GM23338 (cell line): Measurements from ENCODE around the gene RPL12. TPM values are rescaled to one million over a fixed set of nuclear protein-coding genes. Genes with fewer than 3 reads are reported as not detected.

Experiments used
- ATAC-seq: fragments of 200-7000 bp; cut with Tn5 transposase; 3 replicates; pipeline ENCODE4 v1.9.1; 2020
- DNase-seq: peaks from one replicate; pipeline ENCODE4 v3.0.0-alpha.2; 2015; ENCODE audit warnings: low spot score
- H2AFZ ChIP-seq: fragments of 200-600 bp; sonication (generic); 2 replicates; pipeline ENCODE4 v1.8.0; 2016; ENCODE audit warnings: antibody characterized with exemption, mild to moderate bottlenecking, moderate library complexity
- H3F3A ChIP-seq: fragments of 200-600 bp; sonication (generic); replicated peaks from 2 replicates; pipeline ENCODE4 v1.8.0; 2017; ENCODE audit warnings: antibody characterized with exemption, mixed run types, low read depth
- H3K27ac ChIP-seq: fragments of 200-600 bp; sonication (generic); 2 replicates; pipeline ENCODE4 v1.6.1; 2016; ENCODE audit warnings: low read depth
- H3K27me3 ChIP-seq: fragments of 200-600 bp; sonication (generic); 2 replicates; pipeline ENCODE4 v1.8.0; 2016; ENCODE audit warnings: mild to moderate bottlenecking, mixed run types, moderate library complexity; ENCODE audit not compliant: insufficient read depth
- H3K36me3 ChIP-seq: fragments of 200-600 bp; sonication (generic); 2 replicates; pipeline ENCODE4 v1.8.0; 2016; ENCODE audit warnings: mild to moderate bottlenecking; ENCODE audit not compliant: insufficient read depth
- H3K4me1 ChIP-seq: fragments of 200-600 bp; sonication (generic); 2 replicates; pipeline ENCODE4 v1.8.0; 2016; ENCODE audit warnings: mild to moderate bottlenecking, moderate library complexity; ENCODE audit not compliant: insufficient read depth
- H3K4me2 ChIP-seq: fragments of 200-600 bp; sonication (generic); 2 replicates; pipeline ENCODE4 v1.7.1; 2017; ENCODE audit warnings: mixed run types
- H3K4me3 ChIP-seq: fragments of 200-600 bp; sonication (generic); 2 replicates; pipeline ENCODE4 v1.6.1; 2016; ENCODE audit warnings: mixed run types
- H3K79me2 ChIP-seq: fragments of 200-600 bp; sonication (generic); replicated peaks from 2 replicates; pipeline ENCODE4 v1.8.0; 2017; ENCODE audit warnings: mild to moderate bottlenecking; ENCODE audit not compliant: insufficient read depth
- H3K9me2 ChIP-seq: fragments of 200-600 bp; sonication (generic); 2 replicates; pipeline ENCODE4 v1.8.0; 2017; ENCODE audit not compliant: insufficient read depth
- H4K20me1 ChIP-seq: fragments of 200-600 bp; sonication (generic); replicated peaks from 2 replicates; pipeline ENCODE4 v1.8.0; 2017; ENCODE audit warnings: mild to moderate bottlenecking; ENCODE audit not compliant: insufficient read depth
- H3K27ac Mint-ChIP-seq: 2 replicates; pipeline ENCODE4 v1.8.0; 2020; ENCODE audit warnings: inconsistent platforms, mild to moderate bottlenecking, moderate library complexity, mixed read lengths
- H3K27me3 Mint-ChIP-seq: 3 replicates; pipeline ENCODE4 v1.8.0; 2022; ENCODE audit warnings: low read depth, mild to moderate bottlenecking, moderate library complexity, mixed read lengths, inconsistent platforms; ENCODE audit not compliant: insufficient read depth, poor library complexity
- H3K36me3 Mint-ChIP-seq: 3 replicates; pipeline ENCODE4 v1.8.0; 2021; ENCODE audit warnings: low read depth, mild to moderate bottlenecking, inconsistent platforms, moderate library complexity, mixed read lengths
- H3K4me1 Mint-ChIP-seq: 3 replicates; pipeline ENCODE4 v1.8.0; 2020; ENCODE audit warnings: mild to moderate bottlenecking, inconsistent platforms, mixed read lengths
- H3K4me3 Mint-ChIP-seq: 3 replicates; pipeline ENCODE4 v1.8.0; 2021; ENCODE audit warnings: moderate library complexity, mild to moderate bottlenecking, inconsistent platforms, mixed read lengths
- H3K9me3 Mint-ChIP-seq: 3 replicates; pipeline ENCODE4 v1.8.0; 2020; ENCODE audit warnings: moderate library complexity, mild to moderate bottlenecking, inconsistent platforms, mixed read lengths
- CREB1 ChIP-seq: fragments of 250-450 bp; sonication (Bioruptor Pico); IDR thresholded peaks from 2 replicates; pipeline ENCODE4 v1.5.0; 2020; ENCODE audit warnings: low read depth, mild to moderate bottlenecking, moderate library complexity
- ETS1 ChIP-seq: IDR thresholded peaks from 2 replicates; pipeline ENCODE4 v1.6.1; 2016; ENCODE audit warnings: antibody characterized with exemption
- EZH2 ChIP-seq: fragments of 200-600 bp; sonication (generic); IDR thresholded peaks from one replicate; pipeline ENCODE4 v1.8.0; 2017; ENCODE audit warnings: antibody characterized with exemption, mild to moderate bottlenecking, low read depth; ENCODE audit not compliant: unreplicated experiment
- EZH2phosphoT487 ChIP-seq: fragments of 200-600 bp; sonication (generic); IDR thresholded peaks from one replicate; pipeline ENCODE4 v1.8.1; 2018; ENCODE audit warnings: antibody characterized with exemption; ENCODE audit not compliant: unreplicated experiment
- POLR2AphosphoS5 ChIP-seq: IDR thresholded peaks from 2 replicates; pipeline ENCODE4 v1.6.1; 2016; ENCODE audit warnings: antibody characterized with exemption, low read depth
- ZNF114 ChIP-seq: fragments of 250-450 bp; sonication (Bioruptor Pico); IDR thresholded peaks from 2 replicates; pipeline ENCODE4 v1.5.0; 2020; ENCODE audit warnings: mild to moderate bottlenecking, moderate library complexity
- ZNF331 ChIP-seq: fragments of 250-450 bp; sonication (Bioruptor Pico); IDR thresholded peaks from 2 replicates; pipeline ENCODE4 v1.5.0; 2020; ENCODE audit warnings: low read depth, mild to moderate bottlenecking, moderate library complexity
- polyA plus RNA-seq: library from polyadenylated mRNA; unstranded; fragments of >200 nt; fragmentation: Nextera tagmentation; extraction: Ambion mirVana; gene quantifications from 2 replicates; pipeline ENCODE4 v1.2.1, GENCODE V29; 2016
- total RNA-seq: library from RNA; depleted of rRNA; stranded (reverse); fragments of >200 nt; shearing (Covaris generic); gene quantifications from 2 replicates; pipeline ENCODE4 v1.2.3, GENCODE V29; 2014
- TF ChIP-seq, protein P1 (sequence below): fragments of 250-450 bp; sonication (Bioruptor Pico); IDR thresholded peaks from 2 replicates; pipeline ENCODE4 v1.5.0; 2020; ENCODE audit warnings: mild to moderate bottlenecking, moderate library complexity

The RPL12 gene
- total and polyA plus RNA-seq, 2 experiments from 2014 or later = 2,121 to 2,596 TPM

GRCh38 chr9:127494304-127494702 lies 43.1 kb upstream of the RPL12 start:
- H3F3A ChIP-seq = no peaks in the 10 kb centered on the region
- Mint-ChIP-seq H3K9me3 (no peaks in the 10 kb centered on the region), H3K27me3 (peaks cover 11% of the 10 kb centered on the region), H3K27ac (no peak overlapping the region), H3K36me3 (peaks cover 17% of the 10 kb centered on the region; the same call in 2 of the 3 replicates), H3K4me3 (no peak overlapping the region), H3K4me1 (peaks cover 5% of the 10 kb centered on the region)
- no peak overlapping the region for H2AFZ ChIP-seq
- H3K27me3 ChIP-seq = no peaks in the 10 kb centered on the region
- H3K4me3 ChIP-seq = no peak overlapping the region
- TF ChIP-seq CREB1 (CRISPR knock-in tag) (no peak), ZNF114 (no peak), ZNF331 (no peak), EZH2phosphoT487 (no peak), POLR2AphosphoS5 (no peak), EZH2 (no peak), ETS1 (no peak)
- TF ChIP-seq, protein P1, sequence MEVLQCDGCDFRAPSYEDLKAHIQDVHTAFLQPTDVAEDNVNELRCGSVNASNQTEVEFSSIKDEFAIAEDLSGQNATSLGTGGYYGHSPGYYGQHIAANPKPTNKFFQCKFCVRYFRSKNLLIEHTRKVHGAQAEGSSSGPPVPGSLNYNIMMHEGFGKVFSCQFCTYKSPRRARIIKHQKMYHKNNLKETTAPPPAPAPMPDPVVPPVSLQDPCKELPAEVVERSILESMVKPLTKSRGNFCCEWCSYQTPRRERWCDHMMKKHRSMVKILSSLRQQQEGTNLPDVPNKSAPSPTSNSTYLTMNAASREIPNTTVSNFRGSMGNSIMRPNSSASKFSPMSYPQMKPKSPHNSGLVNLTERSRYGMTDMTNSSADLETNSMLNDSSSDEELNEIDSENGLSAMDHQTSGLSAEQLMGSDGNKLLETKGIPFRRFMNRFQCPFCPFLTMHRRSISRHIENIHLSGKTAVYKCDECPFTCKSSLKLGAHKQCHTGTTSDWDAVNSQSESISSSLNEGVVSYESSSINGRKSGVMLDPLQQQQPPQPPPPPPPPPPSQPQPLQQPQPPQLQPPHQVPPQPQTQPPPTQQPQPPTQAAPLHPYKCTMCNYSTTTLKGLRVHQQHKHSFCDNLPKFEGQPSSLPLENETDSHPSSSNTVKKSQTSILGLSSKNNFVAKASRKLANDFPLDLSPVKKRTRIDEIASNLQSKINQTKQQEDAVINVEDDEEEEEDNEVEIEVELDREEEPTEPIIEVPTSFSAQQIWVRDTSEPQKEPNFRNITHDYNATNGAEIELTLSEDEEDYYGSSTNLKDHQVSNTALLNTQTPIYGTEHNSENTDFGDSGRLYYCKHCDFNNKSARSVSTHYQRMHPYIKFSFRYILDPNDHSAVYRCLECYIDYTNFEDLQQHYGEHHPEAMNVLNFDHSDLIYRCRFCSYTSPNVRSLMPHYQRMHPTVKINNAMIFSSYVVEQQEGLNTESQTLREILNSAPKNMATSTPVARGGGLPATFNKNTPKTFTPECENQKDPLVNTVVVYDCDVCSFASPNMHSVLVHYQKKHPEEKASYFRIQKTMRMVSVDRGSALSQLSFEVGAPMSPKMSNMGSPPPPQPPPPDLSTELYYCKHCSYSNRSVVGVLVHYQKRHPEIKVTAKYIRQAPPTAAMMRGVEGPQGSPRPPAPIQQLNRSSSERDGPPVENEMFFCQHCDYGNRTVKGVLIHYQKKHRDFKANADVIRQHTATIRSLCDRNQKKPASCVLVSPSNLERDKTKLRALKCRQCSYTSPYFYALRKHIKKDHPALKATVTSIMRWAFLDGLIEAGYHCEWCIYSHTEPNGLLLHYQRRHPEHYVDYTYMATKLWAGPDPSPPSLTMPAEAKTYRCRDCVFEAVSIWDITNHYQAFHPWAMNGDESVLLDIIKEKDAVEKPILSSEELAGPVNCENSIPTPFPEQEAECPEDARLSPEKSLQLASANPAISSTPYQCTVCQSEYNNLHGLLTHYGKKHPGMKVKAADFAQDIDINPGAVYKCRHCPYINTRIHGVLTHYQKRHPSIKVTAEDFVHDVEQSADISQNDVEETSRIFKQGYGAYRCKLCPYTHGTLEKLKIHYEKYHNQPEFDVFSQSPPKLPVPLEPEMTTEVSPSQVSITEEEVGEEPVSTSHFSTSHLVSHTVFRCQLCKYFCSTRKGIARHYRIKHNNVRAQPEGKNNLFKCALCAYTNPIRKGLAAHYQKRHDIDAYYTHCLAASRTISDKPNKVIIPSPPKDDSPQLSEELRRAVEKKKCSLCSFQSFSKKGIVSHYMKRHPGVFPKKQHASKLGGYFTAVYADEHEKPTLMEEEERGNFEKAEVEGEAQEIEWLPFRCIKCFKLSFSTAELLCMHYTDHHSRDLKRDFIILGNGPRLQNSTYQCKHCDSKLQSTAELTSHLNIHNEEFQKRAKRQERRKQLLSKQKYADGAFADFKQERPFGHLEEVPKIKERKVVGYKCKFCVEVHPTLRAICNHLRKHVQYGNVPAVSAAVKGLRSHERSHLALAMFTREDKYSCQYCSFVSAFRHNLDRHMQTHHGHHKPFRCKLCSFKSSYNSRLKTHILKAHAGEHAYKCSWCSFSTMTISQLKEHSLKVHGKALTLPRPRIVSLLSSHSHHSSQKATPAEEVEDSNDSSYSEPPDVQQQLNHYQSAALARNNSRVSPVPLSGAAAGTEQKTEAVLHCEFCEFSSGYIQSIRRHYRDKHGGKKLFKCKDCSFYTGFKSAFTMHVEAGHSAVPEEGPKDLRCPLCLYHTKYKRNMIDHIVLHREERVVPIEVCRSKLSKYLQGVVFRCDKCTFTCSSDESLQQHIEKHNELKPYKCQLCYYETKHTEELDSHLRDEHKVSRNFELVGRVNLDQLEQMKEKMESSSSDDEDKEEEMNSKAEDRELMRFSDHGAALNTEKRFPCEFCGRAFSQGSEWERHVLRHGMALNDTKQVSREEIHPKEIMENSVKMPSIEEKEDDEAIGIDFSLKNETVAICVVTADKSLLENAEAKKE = no peak
- H3K9me2 ChIP-seq = no peaks in the 10 kb centered on the region
- no peaks in the 10 kb centered on the region for H3K4me1 ChIP-seq
- no peaks in the 10 kb centered on the region; the same call in 1 of the 2 replicates for H3K36me3 ChIP-seq
- no peak overlapping the region for H3K4me2 ChIP-seq
- DNase-seq (no peak), ATAC-seq (no peak)
- H4K20me1 ChIP-seq = no peaks in the 10 kb centered on the region; the same call in 1 of the 2 replicates
- H3K27ac ChIP-seq = no peak overlapping the region
- no peaks in the 10 kb centered on the region for H3K79me2 ChIP-seq
